HG03066 (cell line): ENCODE results near the gene PPT2.
"Not testable (repeated sequence)": the region's sequence is repeated elsewhere in the genome, so short reads cannot be mapped to it uniquely, and the experiment has no call there.

ENCODE experiments used
- ATAC-seq: cut with Tn5 transposase; IDR thresholded peaks from one replicate; pipeline ENCODE4 v1.9.1; 2021; ENCODE audit warnings: low read depth; ENCODE audit not compliant: unreplicated experiment

The PPT2 gene

DNA sequence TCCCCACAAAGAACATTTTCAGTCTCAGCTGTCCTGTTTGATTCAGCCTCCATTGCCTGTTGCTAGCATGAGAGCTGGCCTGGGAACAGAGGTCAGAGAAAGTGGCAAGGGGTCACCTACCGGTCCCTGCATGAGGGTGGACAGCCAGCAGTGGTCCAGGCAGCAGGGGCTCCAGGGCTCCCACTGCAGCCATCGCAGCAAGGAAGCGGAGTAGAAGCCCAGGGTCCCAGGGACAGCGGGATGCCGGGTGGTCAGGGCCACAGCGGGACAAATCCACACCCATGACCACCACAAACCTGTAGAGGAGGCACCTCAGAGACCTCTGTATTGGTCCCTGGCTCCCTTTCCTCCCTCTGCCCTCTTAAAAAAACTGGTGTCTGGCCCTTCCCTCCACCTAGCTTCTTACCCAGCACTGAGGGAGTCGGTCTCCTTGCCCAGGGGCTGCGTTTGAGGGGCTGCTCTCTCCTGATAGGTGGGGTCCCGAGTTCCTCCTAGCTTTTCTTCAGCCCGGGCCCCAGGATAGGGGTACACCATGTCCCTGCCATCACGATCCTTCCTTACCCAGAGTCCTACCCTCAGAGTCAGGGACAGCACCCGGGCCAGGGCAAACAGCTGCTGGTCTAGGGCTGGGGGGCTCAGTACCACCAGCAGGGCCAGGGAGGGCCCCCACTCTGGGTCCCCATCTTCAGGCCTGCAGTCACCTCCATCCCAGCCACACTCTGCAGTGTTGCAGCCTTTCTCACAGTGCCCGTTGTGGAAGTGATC is 47.0 kb downstream of the PPT2 start:
- no peak for ATAC-seq

- no peak for ATAC-seq
Observed at GRCh38 chr6:32202186-32202585, 48.2 kb downstream of the PPT2 start.

GRCh38 chr6:32203426-32204267 is 49.7 kb downstream of the PPT2 start:
- ATAC-seq, result no peak

GRCh38 chr6:32204268-32204715 is 50.4 kb downstream of the PPT2 start:
- ATAC-seq, result no peak

DNA sequence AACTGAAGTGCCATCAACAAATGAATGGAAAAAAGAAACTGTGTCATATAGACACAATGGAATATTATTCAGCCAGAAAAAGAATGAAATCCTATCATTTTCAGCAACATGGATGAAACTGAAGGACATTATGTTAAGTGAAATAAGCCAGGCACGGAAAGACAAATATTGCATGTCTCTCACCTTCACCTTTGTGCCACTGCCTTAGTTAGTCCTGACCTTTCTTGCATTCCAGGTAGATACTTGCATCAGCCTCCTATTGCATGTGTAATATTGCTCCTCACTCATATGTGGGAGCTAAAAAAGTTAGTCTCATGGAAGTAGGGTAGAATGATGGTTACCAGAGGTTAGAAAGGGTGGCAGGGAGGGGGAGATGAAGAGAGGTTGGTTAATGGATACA is 55.1 kb downstream of the PPT2 start:
- no peak for ATAC-seq

- ATAC-seq, result no peak
Observed at GRCh38 chr6:32210191-32210601, 56.3 kb downstream of the PPT2 start.

- not testable (repeated sequence) for ATAC-seq
Observed at GRCh38 chr6:32211432-32211831, 57.5 kb downstream of the PPT2 start.

- no peak for ATAC-seq
Observed at GRCh38 chr6:32212076-32212760, 58.3 kb downstream of the PPT2 start.
